ENCODE data around the gene RNFT2.

Gene RNFT2

DNA sequence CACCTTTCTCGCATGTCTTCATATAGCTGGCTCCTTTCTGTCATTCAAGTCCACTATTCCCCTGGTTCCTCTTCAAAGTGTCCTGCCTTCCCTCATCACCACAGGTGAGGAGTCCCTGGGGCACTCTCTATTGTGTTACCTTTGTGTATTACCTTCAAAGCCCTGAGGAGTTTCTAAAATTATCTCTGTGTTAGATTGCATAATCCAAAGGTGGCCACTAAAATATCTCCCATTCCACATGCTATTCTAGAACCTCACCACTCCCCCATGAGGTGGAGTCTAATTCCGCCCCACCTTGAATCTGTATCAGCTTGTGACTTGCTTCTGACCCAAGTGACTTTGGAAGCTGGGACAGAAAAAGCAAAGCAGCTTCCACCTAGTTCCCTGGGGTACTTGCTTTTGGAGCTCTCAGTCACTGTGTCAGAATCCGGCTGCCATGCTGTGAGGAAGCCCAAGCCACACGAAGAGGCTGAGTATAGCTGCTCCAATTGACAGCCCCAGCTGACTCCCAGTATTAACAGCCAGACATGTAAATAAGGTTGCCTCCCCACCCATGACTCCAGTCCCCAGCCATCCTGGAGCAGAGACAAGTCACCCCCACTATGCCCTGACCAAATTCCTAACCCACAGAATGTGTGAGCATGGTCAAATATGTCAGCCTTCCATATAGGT, 136.3 kb downstream of the RNFT2 start:
- in situ Hi-C loops (cut with HindIII; ENCODE audit: low sequenced_read_pairs): no loop called here

DNA sequence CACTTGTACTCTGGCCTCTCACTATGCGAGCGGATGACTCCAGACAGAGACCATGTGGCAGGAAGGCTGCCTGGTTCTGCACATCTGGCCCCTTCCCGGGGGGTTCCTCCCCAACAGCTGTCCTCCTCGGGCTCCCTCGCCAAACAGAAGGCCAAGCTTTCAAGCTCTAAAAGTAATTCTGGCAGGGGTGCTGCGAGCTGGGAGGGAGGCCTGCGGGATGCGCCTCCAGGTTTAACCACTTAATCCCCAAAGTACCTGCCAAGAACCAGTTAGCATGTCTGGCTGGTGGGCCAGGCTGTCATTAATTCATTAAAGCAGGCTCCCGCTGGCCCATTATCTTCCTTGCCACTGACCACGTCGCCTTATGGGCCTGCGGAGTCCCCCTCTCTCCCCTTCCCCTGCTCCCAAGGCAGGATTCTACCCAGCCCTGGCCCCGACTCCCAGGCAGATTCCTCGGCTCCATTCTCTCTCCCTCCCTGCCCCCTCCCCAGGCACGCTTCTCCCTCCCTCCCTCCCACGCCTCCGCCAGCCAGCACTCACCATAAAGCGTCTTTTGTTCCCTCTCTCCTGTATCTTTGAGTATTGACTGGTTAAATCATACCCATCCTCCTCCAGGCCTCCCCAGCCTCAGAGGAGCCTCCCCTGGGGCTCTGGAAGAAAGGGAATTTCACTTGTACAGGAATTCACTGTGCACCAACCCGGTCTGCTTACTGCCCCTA, 138.2 kb downstream of the RNFT2 start:
- in situ Hi-C loops (cut with HindIII; ENCODE audit: low sequenced_read_pairs): no loop called here

DNA sequence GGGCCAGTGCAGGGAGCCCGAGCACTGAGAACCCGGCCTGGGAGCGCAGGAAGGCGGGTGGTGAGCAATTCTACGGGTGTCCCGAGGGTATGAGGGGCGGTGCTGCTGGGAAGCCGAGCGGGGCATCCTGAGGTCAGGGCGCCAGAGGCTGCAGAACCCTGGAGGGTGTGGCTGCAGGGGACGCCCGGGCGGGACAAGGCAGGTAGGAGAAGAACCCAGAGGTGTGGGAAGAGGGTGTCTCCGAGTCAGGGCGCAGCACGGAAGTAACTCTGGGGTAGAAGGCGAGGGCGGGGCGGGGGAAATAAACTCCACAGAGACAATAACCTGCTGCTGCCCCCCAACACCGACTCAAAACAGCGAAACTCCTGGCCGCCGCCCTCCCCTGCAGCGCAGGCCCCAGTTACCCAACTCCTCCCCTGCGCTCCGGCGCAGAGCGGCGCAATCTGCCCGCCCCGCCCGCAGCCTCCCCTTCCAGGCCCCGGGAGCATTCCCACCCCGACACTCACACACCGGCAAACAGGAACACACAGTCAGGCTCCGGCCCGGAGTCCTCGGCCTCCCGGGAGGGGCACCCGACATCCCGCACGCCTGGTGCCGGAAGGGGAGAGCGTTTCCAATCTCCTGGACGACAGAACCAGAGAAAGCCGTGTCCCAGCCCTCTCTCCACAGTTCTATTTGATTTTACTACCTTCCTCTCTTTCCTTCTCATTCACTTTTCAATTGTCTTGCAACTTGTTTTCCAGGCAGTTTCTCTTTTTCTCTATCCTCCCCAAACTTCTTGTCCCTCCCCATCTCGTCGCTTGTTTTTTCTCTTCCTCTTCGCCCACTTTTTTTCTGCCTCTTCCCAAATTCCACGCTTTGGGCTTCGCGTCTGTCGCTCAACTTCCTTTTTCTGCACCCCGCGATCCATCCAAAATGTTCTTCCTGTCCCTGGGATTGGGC, 140.7 kb downstream of the RNFT2 start:
- in situ Hi-C loops (cut with HindIII; ENCODE audit: low sequenced_read_pairs): no loop called here

DNA sequence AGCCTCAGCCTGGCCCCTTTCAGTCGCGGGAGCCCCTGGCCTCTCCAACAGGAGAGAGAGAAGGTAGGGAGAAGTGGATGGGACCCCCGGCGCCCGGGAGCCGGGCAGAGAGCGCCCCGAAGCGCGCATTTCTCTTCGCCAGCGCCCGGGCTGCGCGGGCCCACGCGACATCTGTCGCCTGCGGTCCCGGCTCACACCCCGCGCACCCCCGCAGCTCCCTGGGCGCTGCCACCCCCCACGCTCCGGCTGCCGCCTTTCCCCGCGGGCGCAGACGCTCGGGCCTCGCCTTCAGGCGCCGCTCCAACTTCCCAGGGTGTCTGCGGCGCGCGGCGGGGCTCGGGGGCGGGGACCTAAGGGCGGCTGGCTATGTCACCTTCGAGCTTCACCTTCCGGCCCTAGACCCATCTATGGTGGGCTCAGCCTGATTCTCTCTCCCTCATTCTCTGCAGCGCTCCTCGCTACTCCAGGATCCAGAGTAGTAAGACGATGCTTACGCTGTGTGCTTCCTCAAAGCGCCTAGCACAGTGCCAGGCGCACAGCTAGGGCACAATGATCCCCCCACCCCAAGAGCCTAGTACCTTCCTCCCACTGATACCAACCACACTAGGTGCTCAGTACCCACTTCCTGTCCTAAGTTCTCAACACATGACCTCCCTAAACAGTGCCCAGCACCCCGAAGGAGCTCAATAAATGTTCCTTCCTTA, 141.5 kb downstream of the RNFT2 start:
- in situ Hi-C loops (cut with HindIII; ENCODE audit: low sequenced_read_pairs): no loop called here

DNA sequence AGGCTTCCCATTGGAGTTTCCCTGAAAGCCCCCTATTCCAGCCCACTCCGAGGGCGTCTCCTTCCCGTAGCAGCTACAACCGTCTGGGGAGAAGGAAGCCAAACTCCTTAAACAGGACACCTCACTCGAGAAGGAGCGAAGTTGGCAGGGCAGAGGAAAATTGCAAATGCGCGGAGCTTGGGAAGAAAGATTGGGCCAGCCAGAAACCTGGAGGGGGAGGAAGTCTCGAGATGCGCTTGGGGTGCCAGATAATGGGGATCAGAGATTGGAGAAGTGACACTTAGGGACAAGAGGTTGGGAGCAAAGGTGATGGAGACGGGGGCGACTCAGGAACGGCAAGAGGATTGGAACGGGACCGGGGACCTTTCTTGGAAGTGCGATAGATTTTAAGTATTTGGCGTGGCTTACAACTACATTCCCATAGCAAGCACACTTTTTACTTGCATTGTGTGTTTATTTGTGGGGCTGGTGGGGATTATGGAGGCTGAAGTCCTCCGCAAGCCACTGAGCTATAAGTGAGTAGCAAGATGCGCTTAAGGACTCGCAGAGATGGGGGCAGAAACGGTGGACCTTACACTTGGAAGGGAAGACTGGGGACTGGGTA, 142.2 kb downstream of the RNFT2 start:
- in situ Hi-C loops (cut with HindIII; ENCODE audit: low sequenced_read_pairs): no loop called here

DNA sequence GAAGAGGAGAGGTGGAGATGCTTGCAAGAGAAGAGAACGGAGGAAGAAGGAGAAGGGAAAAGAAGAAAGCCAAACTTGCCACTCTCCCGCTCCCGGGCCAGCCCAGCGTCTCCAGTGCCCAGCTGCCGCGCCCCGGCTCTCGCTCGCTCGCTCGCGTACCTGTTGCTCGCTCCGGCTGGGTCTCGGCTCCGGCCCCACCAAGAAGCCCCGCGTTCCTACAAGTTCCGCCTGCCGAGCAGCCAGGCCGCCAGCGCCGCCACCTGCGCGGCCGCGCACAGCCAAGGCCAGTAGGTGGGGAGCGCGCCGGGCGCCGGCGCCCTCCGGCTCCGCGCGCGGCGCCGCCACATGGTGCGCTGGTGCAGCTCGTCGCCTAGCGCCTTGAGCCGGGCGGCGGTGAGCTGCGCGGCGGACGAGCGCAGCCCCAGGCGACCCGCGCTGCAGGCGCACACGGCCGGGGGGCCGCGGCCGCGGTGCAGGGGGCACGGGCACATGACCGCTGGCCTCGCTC, 142.8 kb downstream of the RNFT2 start:
- in situ Hi-C loops (cut with HindIII; ENCODE audit: low sequenced_read_pairs): no loop called here

DNA sequence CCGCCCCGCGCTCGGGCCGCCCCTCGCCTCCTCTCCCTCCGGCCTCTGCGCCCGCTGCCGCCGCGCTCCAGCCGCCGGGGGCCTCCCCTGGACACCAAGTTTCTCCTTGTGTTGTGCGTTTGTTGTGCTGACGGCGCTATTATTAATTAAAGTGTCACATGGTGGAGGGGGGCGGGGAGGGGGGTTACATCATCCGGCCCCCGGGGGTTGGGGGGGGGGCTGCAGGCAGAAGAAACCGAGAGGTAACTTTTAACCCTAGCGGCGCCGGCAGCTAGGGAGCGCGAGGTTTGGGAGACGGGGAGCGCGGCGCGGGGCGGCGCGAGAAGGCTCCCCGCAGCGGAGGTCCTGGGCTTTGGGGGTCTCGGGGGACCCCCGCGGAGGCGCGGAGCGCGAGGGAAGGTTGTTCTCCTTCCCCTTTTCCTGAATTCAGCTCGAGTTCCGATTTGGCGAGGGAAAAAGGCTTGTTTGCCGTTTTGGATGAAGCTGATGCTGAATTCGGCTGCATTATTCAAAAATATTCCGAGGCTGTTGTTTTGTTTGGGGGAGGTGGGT, 143.3 kb downstream of the RNFT2 start, which contains the start of gene HRK:
Gene HRK (minus strand): TSS at position 117 of the 552 bp plus-strand sequence. CDS start 134 bp downstream, outside the sequence.
- in situ Hi-C loops (cut with HindIII; ENCODE audit: low sequenced_read_pairs): no loop called here

DNA sequence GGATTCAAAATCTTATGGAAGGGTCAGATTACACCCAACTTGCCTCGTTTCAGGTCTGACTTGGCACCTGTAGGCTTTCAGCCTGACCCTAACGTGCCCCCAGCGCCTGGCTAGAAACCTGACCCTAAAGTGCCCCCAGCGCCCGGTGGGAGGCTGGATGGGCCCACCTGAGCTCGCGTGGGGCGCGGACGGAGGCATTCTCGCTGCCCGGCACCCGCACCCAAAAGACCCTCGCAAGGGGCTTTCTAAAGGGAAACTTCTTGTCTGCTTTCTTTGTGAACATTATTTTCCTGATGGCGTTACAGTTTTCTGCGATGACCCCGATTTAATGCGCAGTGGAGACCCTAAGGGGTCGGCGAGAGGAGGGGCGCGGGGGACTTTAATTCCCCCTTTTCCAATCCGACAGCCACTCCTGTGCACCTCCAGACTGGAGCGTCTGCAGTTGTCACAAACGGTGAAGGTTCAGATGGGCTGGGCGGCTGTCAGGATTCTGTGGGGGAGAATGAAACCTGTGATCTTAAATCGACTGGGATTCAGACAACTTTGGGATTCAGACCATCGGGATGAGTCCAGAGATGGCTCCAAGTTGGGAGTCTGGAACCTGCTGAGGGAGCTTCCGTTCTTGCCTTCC, 143.9 kb downstream of the RNFT2 start:
- in situ Hi-C loops (cut with HindIII; ENCODE audit: low sequenced_read_pairs): no loop called here

DNA sequence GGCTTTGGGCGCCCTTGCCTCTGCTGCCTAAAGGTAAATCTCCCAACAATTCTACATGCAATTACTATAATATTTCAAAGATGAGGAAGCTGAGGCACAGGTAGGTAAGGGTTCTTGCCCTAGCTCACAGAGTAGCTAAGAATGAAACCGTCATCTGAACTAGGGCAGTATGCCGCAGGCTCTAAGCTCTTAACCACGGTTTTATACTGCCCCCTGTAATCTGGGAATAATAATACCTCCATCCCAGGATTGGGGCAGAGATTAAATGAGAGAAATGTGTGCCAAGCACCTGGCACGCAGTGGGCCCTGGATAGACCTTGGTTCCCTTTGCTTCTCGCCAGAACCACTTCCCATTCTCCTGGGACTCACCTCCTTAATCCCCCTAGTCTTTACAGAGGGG, 144.6 kb downstream of the RNFT2 start:
- in situ Hi-C loops (cut with HindIII; ENCODE audit: low sequenced_read_pairs): no loop called here

DNA sequence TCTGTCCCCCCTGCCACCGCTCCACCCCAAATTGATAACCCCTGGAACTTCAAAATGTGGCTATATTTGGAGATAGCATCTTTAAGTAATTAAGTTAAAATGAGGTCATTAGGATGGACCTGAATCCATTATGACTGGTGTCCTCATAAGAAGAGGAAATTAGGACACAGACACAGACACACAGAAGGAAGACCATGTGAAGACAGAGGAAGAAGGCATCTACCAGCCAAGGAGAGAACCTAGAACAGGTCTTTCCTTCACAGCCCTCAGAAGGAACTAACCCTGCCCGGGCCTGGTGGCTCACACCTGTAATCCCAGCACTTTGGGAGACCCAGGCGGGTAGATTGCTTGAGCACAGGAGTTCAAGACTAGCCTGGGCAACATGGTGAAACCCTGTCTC, 146.8 kb downstream of the RNFT2 start:
- in situ Hi-C loops (cut with HindIII; ENCODE audit: low sequenced_read_pairs): no loop called here

DNA sequence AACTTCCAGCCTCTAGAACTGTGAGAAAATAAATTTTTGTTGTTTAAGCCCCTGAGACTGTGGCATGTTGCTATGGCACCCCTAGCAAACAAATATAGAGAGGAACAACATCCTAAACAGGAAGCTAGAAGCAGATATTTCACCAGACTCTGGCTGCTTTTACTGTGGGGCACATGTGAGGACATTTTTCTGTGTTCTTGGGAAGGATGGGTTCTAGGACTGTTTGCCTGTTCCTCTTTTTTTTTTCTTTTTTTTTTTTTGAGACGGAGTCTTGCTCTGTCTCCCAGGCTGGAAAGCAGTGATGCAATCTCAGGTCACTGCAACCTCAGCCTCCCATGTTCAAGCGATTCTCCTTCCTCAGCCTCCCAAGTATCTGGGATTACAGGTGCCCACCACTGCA, 147.4 kb downstream of the RNFT2 start:
- in situ Hi-C loops (cut with HindIII; ENCODE audit: low sequenced_read_pairs): no loop called here

DNA sequence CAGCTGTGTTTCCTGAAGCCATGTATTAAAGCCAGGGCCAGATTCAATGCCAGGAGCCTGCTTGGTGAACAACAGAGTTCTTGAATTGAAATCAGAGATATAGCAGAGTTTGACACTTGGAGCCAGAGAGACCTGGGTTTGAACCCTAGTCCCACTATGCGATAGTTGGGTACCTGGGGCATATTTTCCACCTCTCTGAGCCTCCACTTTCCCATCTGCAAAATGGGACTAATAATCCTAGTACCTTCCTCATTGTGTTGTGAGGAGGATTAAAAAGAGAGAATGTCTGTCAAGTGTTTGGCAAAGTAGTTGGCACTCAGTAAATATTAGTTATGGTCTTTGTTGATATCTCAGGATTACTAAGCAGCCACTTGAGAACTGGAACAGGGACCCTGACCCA, 149.1 kb downstream of the RNFT2 start:
- in situ Hi-C loops (cut with HindIII; ENCODE audit: low sequenced_read_pairs): no loop called here

DNA sequence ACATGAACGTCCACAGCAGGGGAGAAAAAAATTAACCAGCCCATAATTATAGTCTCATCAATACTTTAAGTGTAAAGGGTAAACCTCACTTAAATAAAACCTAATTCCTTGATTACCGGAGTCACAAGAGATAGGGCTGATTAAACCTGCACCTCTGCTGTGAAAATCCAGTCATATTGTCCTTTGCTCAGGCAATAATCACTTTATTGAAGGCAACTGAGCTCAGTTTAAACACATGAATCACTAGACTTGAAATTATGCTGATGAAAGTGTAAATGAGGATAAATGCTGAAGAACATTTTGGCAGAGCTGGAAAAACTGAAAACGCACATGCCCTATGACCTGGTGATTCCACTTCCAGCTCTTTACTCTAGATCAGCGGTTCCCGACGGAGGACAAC, 149.8 kb downstream of the RNFT2 start:
- in situ Hi-C loops (cut with HindIII; ENCODE audit: low sequenced_read_pairs): no loop called here

DNA sequence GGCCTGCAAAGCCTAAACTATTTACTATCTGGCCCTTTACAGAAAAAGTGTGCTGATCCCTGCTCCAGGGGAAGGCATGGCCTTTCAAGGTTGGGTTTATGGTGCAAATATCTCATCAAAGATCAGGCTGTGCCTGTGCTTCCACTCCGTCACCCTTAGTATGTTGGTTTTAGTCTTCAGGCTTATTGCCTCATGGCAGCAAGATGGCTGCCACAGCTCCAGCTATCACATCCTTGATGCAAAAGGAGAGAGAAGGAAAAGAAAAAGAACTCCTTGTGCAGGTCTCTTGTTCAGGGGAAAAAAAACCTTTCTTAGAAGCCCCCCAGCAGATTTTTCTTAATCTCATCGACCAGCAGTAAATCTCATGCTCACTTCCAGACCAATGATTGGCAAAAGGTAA, 152.2 kb downstream of the RNFT2 start:
- in situ Hi-C loops (cut with HindIII; ENCODE audit: low sequenced_read_pairs): no loop called here

DNA sequence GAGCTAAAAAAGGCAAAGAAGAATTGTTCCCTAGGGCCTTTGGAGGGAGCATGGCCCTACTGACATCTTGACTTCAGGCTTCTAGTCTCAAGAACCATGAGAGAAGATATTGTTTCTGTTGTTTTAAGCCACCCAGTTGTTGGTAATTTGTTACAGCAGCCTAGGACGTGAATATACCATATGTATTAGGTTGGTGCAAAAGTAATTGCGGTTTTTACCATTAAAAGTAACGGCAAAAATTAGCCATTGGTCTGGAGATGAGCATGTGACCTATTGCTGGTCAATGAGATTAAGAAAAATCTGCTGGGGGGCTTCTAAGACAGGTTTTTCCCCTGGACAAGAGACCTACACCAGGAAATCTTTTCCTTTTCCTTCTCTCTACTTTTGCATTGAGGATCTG, 152.9 kb downstream of the RNFT2 start:
- in situ Hi-C loops (cut with HindIII; ENCODE audit: low sequenced_read_pairs): no loop called here

DNA sequence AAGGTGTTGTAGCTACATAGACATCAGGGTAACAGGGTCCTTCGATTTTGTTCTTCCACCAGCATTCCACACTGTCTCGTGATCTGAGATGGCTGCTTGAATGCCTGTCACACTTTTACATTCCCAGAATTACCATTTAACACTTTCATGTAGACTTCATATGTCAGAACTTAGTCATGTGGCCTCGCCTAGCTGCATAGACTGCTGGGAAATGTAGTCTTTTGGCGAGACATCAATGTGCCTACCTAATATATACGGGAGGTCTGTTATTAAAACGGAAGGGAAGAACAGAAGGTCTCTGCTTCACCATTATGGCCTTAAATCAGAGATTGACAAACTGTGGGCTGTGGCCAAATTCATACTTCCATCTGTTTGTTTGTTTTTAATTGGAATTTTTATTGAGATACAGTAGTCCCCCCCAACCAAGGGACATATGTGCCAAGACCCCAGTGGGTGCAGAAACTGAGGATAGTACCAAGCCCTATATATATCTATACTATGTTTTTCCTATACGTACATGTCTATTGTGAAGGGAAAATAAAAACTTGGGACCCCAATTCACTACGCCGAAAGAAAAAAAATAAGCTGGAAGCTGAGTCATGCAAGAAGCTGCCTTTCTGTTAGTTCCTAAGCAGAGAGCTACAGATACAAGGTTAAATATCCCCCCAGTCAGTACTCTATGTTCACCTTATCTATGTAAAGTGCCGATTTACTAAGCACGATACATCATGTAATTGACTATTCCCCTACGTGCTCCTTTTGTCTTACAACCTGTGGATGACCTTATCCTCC, 154.4 kb downstream of the RNFT2 start:
- in situ Hi-C loops (cut with HindIII; ENCODE audit: low sequenced_read_pairs): no loop called here

DNA sequence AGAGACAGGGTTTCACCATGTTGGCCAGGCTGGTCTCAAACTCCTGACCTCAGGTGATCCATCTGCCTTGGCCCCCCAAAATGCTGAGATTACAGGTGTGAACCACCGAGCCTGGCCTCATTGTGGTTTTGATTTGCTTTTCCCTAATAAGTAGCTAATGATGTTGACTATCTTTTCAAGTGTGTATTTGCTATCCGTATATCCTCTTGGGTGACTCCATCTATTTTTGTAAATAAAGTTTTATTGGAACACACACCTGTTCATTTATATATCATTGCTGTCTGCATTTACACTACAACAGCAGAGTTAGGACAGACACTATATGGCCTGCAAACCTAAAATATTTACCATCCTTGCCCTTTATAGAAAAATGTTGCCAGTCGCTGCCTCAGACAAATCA, 156.8 kb downstream of the RNFT2 start:
- in situ Hi-C loops (cut with HindIII; ENCODE audit: low sequenced_read_pairs): no loop called here

DNA sequence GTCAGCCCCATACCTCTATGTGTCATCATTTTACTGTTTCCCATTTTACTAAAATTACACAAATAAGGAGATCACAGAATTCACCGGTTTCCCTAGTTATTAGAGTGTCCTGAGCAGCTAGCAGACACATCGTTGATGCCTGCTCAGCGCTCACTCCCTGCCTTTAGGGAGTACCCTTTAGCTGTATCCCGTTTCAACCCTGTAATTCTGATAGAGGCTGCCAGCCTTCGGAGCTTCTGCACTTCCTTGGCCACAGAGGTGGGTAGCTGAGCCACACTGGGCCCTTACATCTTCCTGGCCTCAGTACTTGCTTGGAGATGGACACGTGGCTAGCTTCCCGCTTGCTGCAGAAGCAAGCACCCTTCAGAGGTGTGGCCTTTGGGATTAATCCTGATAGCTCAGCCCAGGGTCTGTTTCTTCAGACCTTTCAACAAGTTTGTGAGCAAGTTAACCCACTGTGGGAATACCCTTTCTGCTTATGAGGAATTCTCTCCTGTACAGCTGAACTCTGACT, 158.4 kb downstream of the RNFT2 start:
- in situ Hi-C loops (cut with HindIII; ENCODE audit: low sequenced_read_pairs): no loop called here

DNA sequence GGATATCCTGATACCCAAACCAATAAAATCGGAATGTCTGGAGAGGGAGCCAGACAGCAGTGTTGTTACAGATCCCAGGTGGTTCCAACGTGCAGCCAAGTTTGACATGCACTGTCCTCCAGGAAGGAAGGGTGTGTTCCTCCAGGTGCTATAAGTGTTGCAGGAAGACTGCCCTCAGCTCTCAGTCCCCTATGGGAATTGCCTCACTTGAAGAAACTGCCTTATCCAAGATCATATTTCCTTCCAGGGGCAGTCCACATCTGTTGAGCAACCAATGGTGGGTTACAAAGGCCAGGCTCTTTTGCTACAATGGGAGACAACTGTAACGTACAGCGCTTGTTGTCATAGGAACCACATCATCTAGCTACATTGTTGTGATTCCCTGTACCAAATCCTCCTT, 159.4 kb downstream of the RNFT2 start:
- in situ Hi-C loops (cut with HindIII; ENCODE audit: low sequenced_read_pairs): no loop called here
